ENCODE data around the gene ZNF598.

GRCh38 chr16:1983544-1984346 lies 25.9 kb downstream of the ZNF598 start, which contains the start of gene GFER:
- TF ChIP-seq CTCF (IDR thresholded peaks at IDR 0.05) = peak; percentile 67
- no peak for TF ChIP-seq ZFX (IDR thresholded peaks at IDR 0.05; ENCODE audit: borderline replicate concordance)

Measured in 22Rv1 (cell line).